ENCODE data around the gene INPP5F. TPM values are rescaled to one million over a fixed set of nuclear protein-coding genes. Genes with fewer than 3 reads are reported as not detected.
"Not testable (repeated sequence)": the region's sequence is repeated elsewhere in the genome, so short reads cannot be mapped to it uniquely, and the experiment has no call there.

The INPP5F gene
- total RNA-seq, 2 donors from 2014 or later = 3.6 to 7.8 TPM

GRCh38 chr10:119705434-119705831 is 20.4 kb upstream of the INPP5F start:
- H3K36me3 ChIP-seq (replicated peaks in 1 of 2; ENCODE audit: insufficient read depth in 1 of 2, low read depth in 2 of 2) = no peaks in the 10 kb centered on the region
- whole genome bisulfite sequencing, 2 donors = 78 to 87% methylated on average over 3 of the region's 3 CpGs
- ATAC-seq = no peak

GRCh38 chr10:119706521-119707278 is 19.1 kb upstream of the INPP5F start:
- DNase-seq (no peak), ATAC-seq (no peak)
- Histone ChIP-seq H3K4me3 (no peak overlapping the region), H3K27me3 (no peaks in the 10 kb centered on the region), H3K27ac (no peak overlapping the region), H3K4me1 (no peaks in the 10 kb centered on the region), H3K9me3 (no peaks in the 10 kb centered on the region), H3K36me3 (replicated peaks in 1 of 2; ENCODE audit: insufficient read depth in 1 of 2, low read depth in 2 of 2) (no peaks in the 10 kb centered on the region)
- intact Hi-C loops (cut with DNase I) = no loop called here
- TF ChIP-seq CTCF (IDR thresholded peaks at IDR 0.05) (no peak), POLR2A (IDR thresholded peaks at IDR 0.05) (no peak)
- WGBS, 2 donors = 68 to 69% methylated on average over 7 of the region's 7 CpGs

More at GRCh38 chr10:119705434-119705831, 20.4 kb upstream of the INPP5F start:
- Histone ChIP-seq H3K27ac (no peak overlapping the region), H3K27me3 (no peaks in the 10 kb centered on the region), H3K4me3 (no peak overlapping the region), H3K4me1 (no peaks in the 10 kb centered on the region), H3K9me3 (no peaks in the 10 kb centered on the region)
- no peak for DNase-seq
- TF ChIP-seq CTCF (IDR thresholded peaks at IDR 0.05) = no peak
- intact Hi-C loops (cut with DNase I) = no loop called here

- H3K9me3 ChIP-seq; intact Hi-C loops (cut with DNase I); ATAC-seq; H3K36me3 ChIP-seq (replicated peaks in 1 of 2; ENCODE audit: insufficient read depth in 1 of 2, low read depth in 2 of 2); H3K27ac ChIP-seq; DNase-seq; H3K4me3 ChIP-seq; H3K27me3 ChIP-seq; H3K4me1 ChIP-seq: not testable (repeated sequence)
- 72 to 84% methylated on average over 5 of the region's 5 CpGs for WGBS, 2 donors
Observed at GRCh38 chr10:119707331-119707730, 18.5 kb upstream of the INPP5F start.

GRCh38 chr10:119710935-119711334 is 14.9 kb upstream of the INPP5F start:
- H3K9me3 ChIP-seq; H3K27me3 ChIP-seq; H3K36me3 ChIP-seq (replicated peaks in 1 of 2; ENCODE audit: insufficient read depth in 1 of 2, low read depth in 2 of 2); H3K4me3 ChIP-seq; DNase-seq; H3K4me1 ChIP-seq; intact Hi-C loops (cut with DNase I); H3K27ac ChIP-seq; ATAC-seq: not testable (repeated sequence)
- WGBS, 2 donors = 70 to 100% methylated on average over 1 of the region's 1 CpG

- intact Hi-C loops (cut with DNase I) = no loop called here
- no peaks in the 10 kb centered on the region for H3K9me3 ChIP-seq
- WGBS, 2 donors = 71% methylated on average over 7 of the region's 7 CpGs
- no peak for ATAC-seq
- H3K36me3 ChIP-seq (replicated peaks in 1 of 2; ENCODE audit: insufficient read depth in 1 of 2, low read depth in 2 of 2) = no peaks in the 10 kb centered on the region
- H3K27me3 ChIP-seq = no peaks in the 10 kb centered on the region
- H3K4me1 ChIP-seq = no peaks in the 10 kb centered on the region
- no peak overlapping the region for H3K4me3 ChIP-seq
- no peak for TF ChIP-seq CTCF (IDR thresholded peaks at IDR 0.05)
- TF ChIP-seq POLR2A (IDR thresholded peaks at IDR 0.05) = no peak
- no peak overlapping the region for H3K27ac ChIP-seq
- no peak for DNase-seq
Observed at GRCh38 chr10:119713744-119714483, 11.9 kb upstream of the INPP5F start.
